ENCODE results near the gene PCSK9. TPM values are rescaled to one million over a fixed set of nuclear protein-coding genes. Genes with fewer than 3 reads are reported as not detected.

Gene PCSK9
- total RNA-seq, 3 donors from 2014 or later: 3.6 to 14.1 (median 9.2) TPM

DNA sequence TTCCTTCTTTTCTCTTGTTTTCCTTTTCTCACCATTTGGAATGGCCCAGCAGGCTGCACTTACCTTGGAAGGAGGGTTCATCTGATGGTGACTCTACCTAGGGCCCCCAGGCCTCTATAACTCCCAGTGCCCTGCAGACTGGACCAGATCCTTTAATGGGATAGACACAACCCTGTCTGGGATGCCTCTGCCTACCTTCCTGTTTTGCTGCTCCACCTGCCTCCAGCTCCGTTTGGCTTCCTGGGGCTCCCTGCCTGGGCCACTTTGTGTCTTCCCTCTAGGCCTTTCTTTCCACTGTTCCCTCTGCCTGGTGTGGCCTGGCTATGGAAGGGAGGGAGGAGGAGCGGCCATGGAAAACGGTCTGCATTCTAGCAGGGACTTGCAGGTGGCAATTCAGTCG, 7.5 kb downstream of the PCSK9 start:
- Histone ChIP-seq H3K9me3 (no peaks in the 10 kb centered on the region), H3K36me3 (ENCODE audit: low read depth) (no peaks in the 10 kb centered on the region), H3K4me1 (ENCODE audit: low read depth) (no peaks in the 10 kb centered on the region), H3K4me3 (no peak overlapping the region)
- no peak for TF ChIP-seq CTCF (IDR thresholded peaks at IDR 0.05)
- ATAC-seq: no peak
- intact Hi-C loops (cut with DNase I, micrococcal nuclease): no loop called here
- DNase-seq: no peak

GRCh38 chr1:55047611-55048010, 8.3 kb downstream of the PCSK9 start:
- ATAC-seq: no peak
- Histone ChIP-seq H3K9me3 (no peaks in the 10 kb centered on the region), H3K36me3 (ENCODE audit: low read depth) (no peaks in the 10 kb centered on the region), H3K4me1 (ENCODE audit: low read depth) (no peaks in the 10 kb centered on the region), H3K4me3 (no peak overlapping the region)
- TF ChIP-seq CTCF (IDR thresholded peaks at IDR 0.05): no peak
- DNase-seq: no peak
- intact Hi-C loops (cut with DNase I, micrococcal nuclease): no loop called here

GRCh38 chr1:55048453-55049270, 9.3 kb downstream of the PCSK9 start:
- no peak overlapping the region for H3K4me3 ChIP-seq
- TF ChIP-seq CTCF (IDR thresholded peaks at IDR 0.05): no peak
- no peaks in the 10 kb centered on the region for H3K36me3 ChIP-seq (ENCODE audit: low read depth)
- no peaks in the 10 kb centered on the region for H3K4me1 ChIP-seq (ENCODE audit: low read depth)
- intact Hi-C loops (cut with DNase I, micrococcal nuclease): no loop called here
- DNase-seq (no peak), ATAC-seq (no peak)
- H3K9me3 ChIP-seq: no peaks in the 10 kb centered on the region

DNA sequence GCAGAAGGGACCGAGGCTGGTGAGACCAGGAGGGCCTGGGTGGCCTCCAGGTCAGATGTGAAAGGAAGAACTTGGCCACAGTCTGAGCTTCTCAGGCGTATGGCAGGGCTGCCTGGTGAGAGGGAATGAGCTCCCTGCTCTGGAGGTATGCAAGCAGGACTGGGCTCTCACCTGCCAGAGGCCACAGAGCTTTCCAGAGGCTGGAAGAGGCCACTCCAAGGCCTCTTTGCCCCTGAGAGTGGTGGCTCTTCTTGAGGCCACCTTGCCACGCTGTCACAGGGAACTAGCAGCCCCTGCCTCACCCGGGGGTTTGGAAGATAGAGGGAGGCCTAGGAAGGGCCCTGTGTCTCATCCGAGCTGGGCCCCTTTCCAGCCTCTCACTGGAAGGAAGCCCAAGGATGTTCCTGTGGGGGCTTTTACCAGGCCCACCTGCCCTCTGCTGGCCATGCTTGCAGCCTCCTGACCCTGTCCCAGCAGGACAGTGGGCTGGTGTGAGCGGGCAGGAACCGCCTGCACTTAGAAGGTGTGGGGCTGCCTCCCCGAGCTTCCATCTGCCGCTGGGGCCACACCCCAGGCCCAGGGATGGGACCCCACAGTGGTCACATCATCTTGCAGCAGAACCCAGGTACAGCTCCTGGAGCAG, 10.0 kb downstream of the PCSK9 start:
- Histone ChIP-seq H3K9me3 (no peaks in the 10 kb centered on the region), H3K4me1 (ENCODE audit: low read depth) (no peaks in the 10 kb centered on the region), H3K36me3 (ENCODE audit: low read depth) (no peaks in the 10 kb centered on the region), H3K4me3 (no peak overlapping the region)
- DNase-seq (no peak), ATAC-seq (no peak)
- no peak for TF ChIP-seq CTCF (IDR thresholded peaks at IDR 0.05)
- intact Hi-C loops (cut with DNase I, micrococcal nuclease): no loop called here

DNA sequence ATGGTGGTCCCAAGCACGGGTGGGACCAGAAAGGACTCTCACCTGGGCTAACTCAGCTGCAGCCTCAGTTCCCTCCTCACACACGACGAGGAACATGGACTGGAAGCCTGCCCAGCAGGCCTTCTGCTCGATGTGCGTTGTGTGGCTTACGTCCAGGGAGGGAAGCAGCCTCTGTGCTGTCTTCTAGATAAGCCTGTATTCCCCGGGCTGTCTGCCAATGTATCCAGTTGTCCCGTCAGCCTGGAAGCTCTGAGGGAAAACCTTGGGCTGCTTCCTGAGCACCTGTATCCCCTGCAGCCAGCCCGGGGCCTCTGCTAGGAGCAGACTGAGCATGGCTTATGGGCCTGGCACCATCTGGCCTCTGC, 10.5 kb downstream of the PCSK9 start:
- Histone ChIP-seq H3K9me3 (no peaks in the 10 kb centered on the region), H3K4me1 (ENCODE audit: low read depth) (no peaks in the 10 kb centered on the region), H3K4me3 (no peak overlapping the region), H3K36me3 (ENCODE audit: low read depth) (no peaks in the 10 kb centered on the region)
- DNase-seq (peak in 1 of 3 donors; percentile 22), ATAC-seq (peak; percentile 16)
- no peak for TF ChIP-seq CTCF (IDR thresholded peaks at IDR 0.05)
- intact Hi-C loops (cut with DNase I, micrococcal nuclease): no loop called here
